ENCODE results near the gene KCNIP4. TPM values are rescaled to one million over a fixed set of nuclear protein-coding genes. Genes with fewer than 3 reads are reported as not detected.

The KCNIP4 gene
- total and polyA plus RNA-seq, 2 of the 8 experiments (the other 6 are each of a cell fraction or from before 2014, with no cell fraction given) = 0.06 TPM; not detected in 1

- no peak for TF ChIP-seq CHD7 (IDR thresholded peaks at IDR 0.05; ENCODE audit: insufficient replicate concordance, low read length)
- no peak for TF ChIP-seq KDM5A (IDR thresholded peaks at IDR 0.05; ENCODE audit: low read length)
- no peak for TF ChIP-seq CHD1 (IDR thresholded peaks at IDR 0.05; ENCODE audit: low read depth, low read length)
- TF ChIP-seq NRF1 (IDR thresholded peaks at IDR 0.05; ENCODE audit: low read depth, low read length) = no peak
- no peak for TF ChIP-seq USF2 (IDR thresholded peaks at IDR 0.05; ENCODE audit: low read length)
- no peak for TF ChIP-seq TAF7 (optimal IDR thresholded peaks at IDR 0.05; ENCODE audit: borderline replicate concordance, low read depth, low read length)
- no peak for TF ChIP-seq HDAC2 (IDR thresholded peaks at IDR 0.05; ENCODE audit: borderline replicate concordance in 1 of 2, low read depth in 2 of 2, low read length in 2 of 2)
- TF ChIP-seq JUND (IDR thresholded peaks at IDR 0.05; ENCODE audit: low read length) = no peak
Observed at GRCh38 chr4:20787940-20788665, 1160.5 kb downstream of the KCNIP4 start (continued).

Data from H1 (cell line).